HL-60 (cell line): ENCODE data around the gene FGFR2.
A peak's percentile ranks its signal among the peaks of the same experiment; 100 is the strongest.

ENCODE experiments used
- DNase-seq, 2 experiments: peaks; one replicate each; pipeline ENCODE4 v3.0.0-alpha.2; 2010 to 2020; ENCODE audit warnings: low read depth in 1 of 2, low spot score in 1 of 2
- H3K27ac ChIP-seq: fragments of 250-450 bp; sonication (Bioruptor Pico); replicated peaks from 2 replicates; pipeline ENCODE4 v1.5.1; 2020; ENCODE audit warnings: mild to moderate bottlenecking, moderate library complexity
- H3K27me3 ChIP-seq: fragments of 250-450 bp; sonication (Bioruptor Pico); 2 replicates; pipeline ENCODE4 v1.5.1; 2021; ENCODE audit warnings: mild to moderate bottlenecking, moderate library complexity; ENCODE audit not compliant: insufficient read depth, poor library complexity, severe bottlenecking
- H3K4me3 ChIP-seq: replicated peaks from 2 replicates; pipeline ENCODE4 v1.5.1; 2011; ENCODE audit warnings: mild to moderate bottlenecking, control low read depth, low read length; ENCODE audit not compliant: insufficient read depth
- GABPA ChIP-seq: IDR thresholded peaks from 2 replicates; pipeline ENCODE4 v1.6.1; 2012; ENCODE audit warnings: low read depth
- POLR2AphosphoS5 ChIP-seq: IDR thresholded peaks from 2 replicates; pipeline ENCODE4 v1.6.1; 2012; ENCODE audit warnings: low read depth
- REST ChIP-seq: IDR thresholded peaks from 2 replicates; pipeline ENCODE4 v1.6.1; 2012; ENCODE audit warnings: low read depth; ENCODE audit not compliant: insufficient replicate concordance
- SPI1 ChIP-seq: IDR thresholded peaks from 2 replicates; pipeline ENCODE4 v1.6.1; 2012; ENCODE audit warnings: low read depth, mild to moderate bottlenecking, borderline replicate concordance
- long read RNA-seq: library from polyadenylated mRNA; unstranded; transcript quantifications from one replicate; pipeline ENCODE4 v2.0.0, GENCODE V29; 2020
- TF ChIP-seq, protein P1 (sequence below): IDR thresholded peaks from one replicate; pipeline ENCODE4 v1.5.1; 2011; ENCODE audit warnings: low read length, control low read depth, inconsistent platforms; ENCODE audit not compliant: insufficient read depth

Gene FGFR2
- long read RNA-seq, partial matches to known transcripts, result 0 of 1 reads
- long read RNA-seq, other reads (novel, unspliced or antisense), result 1 of 1 reads

- Histone ChIP-seq H3K27ac (no peak within 1 kb of the TSS), H3K4me3 (0 out of 2 replicates have a peak within 1 kb of the TSS, but pooled peaks have one; percentile 2), H3K27me3 (peaks cover 62% of the 10 kb centered on the region)
- TF ChIP-seq SPI1, result no peak
- TF ChIP-seq, protein P1, sequence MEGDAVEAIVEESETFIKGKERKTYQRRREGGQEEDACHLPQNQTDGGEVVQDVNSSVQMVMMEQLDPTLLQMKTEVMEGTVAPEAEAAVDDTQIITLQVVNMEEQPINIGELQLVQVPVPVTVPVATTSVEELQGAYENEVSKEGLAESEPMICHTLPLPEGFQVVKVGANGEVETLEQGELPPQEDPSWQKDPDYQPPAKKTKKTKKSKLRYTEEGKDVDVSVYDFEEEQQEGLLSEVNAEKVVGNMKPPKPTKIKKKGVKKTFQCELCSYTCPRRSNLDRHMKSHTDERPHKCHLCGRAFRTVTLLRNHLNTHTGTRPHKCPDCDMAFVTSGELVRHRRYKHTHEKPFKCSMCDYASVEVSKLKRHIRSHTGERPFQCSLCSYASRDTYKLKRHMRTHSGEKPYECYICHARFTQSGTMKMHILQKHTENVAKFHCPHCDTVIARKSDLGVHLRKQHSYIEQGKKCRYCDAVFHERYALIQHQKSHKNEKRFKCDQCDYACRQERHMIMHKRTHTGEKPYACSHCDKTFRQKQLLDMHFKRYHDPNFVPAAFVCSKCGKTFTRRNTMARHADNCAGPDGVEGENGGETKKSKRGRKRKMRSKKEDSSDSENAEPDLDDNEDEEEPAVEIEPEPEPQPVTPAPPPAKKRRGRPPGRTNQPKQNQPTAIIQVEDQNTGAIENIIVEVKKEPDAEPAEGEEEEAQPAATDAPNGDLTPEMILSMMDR, result no peak
- no peak for TF ChIP-seq GABPA
- TF ChIP-seq REST, result no peak
- TF ChIP-seq POLR2AphosphoS5, result no peak
- peak; percentile 4 to 13 for DNase-seq
These were observed at the start of gene FGFR2 for GRCh38 chr10:121598263-121599249. FGFR2 (minus strand) TSS chr10:121598444; CDS start chr10:121593817, 4,627 bp downstream.

DNA sequence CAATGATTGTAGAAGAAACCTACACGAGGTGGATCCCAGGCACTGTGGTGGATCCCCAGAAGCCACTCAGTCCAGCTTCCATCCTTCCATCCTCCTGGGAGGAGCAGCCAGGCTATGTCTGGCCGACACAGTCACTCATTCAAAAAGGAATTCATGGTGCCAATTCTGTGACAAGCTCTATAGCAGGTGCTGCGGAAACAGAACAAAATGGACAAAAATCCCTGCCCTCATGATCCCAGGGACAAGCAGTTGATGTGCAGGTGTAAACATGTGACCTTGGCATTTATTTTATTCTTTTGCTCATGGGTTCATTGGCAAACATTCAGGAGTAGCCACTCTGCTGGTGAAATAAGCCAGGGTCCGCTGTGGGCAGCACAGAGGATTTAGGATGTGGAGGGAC, 49.2 kb upstream of the FGFR2 start:
- TF ChIP-seq GABPA, result no peak
- TF ChIP-seq, protein P1, result no peak
- Histone ChIP-seq H3K27ac (no peak overlapping the region), H3K4me3 (no peak overlapping the region), H3K27me3 (peaks cover 6% of the 10 kb centered on the region)
- no peak for DNase-seq

GRCh38 chr10:121645696-121646095, 47.5 kb upstream of the FGFR2 start:
- H3K27ac ChIP-seq, result no peak overlapping the region
- TF ChIP-seq REST (no peak), POLR2AphosphoS5 (no peak), GABPA (no peak), SPI1 (no peak; the same call in 1 of the 2 replicates)
- TF ChIP-seq, protein P1, result no peak
- DNase-seq, result no peak
- H3K27me3 ChIP-seq, result peaks cover 2% of the 10 kb centered on the region
- no peak overlapping the region for H3K4me3 ChIP-seq
